Measurements from ENCODE around the gene JAZF1.

DNA sequence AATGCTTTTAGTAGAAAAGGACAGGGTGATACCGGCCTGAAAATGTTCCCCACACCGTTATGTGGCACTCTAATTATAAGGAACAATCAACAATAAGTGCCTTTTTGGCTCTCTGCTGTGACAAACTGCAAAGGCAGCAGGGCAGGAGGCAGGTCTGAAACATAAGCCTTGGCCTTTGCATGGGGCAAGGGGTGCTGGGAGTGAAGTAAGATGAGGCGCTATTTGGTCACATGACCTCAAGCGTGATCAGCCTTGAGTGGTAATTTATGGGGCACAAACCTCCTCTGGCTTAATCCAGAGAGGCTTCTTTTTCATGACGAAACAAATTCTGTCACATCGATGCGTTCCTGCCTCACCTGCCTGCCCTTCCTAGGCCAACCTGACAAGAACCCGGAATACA is 237.9 kb downstream of the JAZF1 start:
- TF ChIP-seq, protein P1, sequence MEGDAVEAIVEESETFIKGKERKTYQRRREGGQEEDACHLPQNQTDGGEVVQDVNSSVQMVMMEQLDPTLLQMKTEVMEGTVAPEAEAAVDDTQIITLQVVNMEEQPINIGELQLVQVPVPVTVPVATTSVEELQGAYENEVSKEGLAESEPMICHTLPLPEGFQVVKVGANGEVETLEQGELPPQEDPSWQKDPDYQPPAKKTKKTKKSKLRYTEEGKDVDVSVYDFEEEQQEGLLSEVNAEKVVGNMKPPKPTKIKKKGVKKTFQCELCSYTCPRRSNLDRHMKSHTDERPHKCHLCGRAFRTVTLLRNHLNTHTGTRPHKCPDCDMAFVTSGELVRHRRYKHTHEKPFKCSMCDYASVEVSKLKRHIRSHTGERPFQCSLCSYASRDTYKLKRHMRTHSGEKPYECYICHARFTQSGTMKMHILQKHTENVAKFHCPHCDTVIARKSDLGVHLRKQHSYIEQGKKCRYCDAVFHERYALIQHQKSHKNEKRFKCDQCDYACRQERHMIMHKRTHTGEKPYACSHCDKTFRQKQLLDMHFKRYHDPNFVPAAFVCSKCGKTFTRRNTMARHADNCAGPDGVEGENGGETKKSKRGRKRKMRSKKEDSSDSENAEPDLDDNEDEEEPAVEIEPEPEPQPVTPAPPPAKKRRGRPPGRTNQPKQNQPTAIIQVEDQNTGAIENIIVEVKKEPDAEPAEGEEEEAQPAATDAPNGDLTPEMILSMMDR (conservative IDR thresholded peaks at IDR 0.05; ENCODE audit: low read depth, low read length), result no peak
- TF ChIP-seq RCOR1 (IDR thresholded peaks at IDR 0.05; ENCODE audit: insufficient replicate concordance, low read length) (no peak), POLR2A (IDR thresholded peaks at IDR 0.05; ENCODE audit: low read depth, low read length) (no peak), RAD21 (IDR thresholded peaks at IDR 0.05; ENCODE audit: low read length) (no peak), SMC3 (IDR thresholded peaks at IDR 0.05; ENCODE audit: low read depth, low read length) (no peak), FOS (IDR thresholded peaks at IDR 0.05; ENCODE audit: low read depth, low read length) (no peak), MAFK (IDR thresholded peaks at IDR 0.05; ENCODE audit: low read depth, low read length) (no peak)

Data from IMR-90 (cell line).